Panc1 (cell line): ENCODE results near the gene CCDC124. TPM values are rescaled to one million over a fixed set of nuclear protein-coding genes. Genes with fewer than 3 reads are reported as not detected.

Experiments
- ATAC-seq: fragments of 200-7000 bp; cut with Tn5 transposase; 2 replicates; pipeline ENCODE4 v1.9.1; 2020; ENCODE audit warnings: mild to moderate bottlenecking, moderate library complexity
- BruUV-seq: library from RNA; stranded (reverse); fragments of 400-500 nt; replicated peaks from 2 replicates; lab custom pipeline; 2021; lab: Mats Ljungman, UMichigan
- CTCF ChIA-PET: fragments of 300-600 bp; sonication (Branson Sonifier 250); formaldehyde crosslinking; loops from one replicate; lab custom pipeline; 2022; ENCODE audit warnings: antibody characterized with exemption; lab: Charles Lee
- POLR2A ChIA-PET: fragments of 300-600 bp; sonication (Branson Sonifier 250); formaldehyde crosslinking; loops from one replicate; lab custom pipeline; 2022; ENCODE audit warnings: antibody characterized with exemption; lab: Charles Lee
- DNase-seq: peaks from one replicate; pipeline ENCODE4 v3.0.0-alpha.2; 2010; ENCODE audit warnings: low read depth, low spot score
- H3K27ac ChIP-seq: 2 replicates; pipeline ENCODE4 v1.5.1; 2011; ENCODE audit warnings: mild to moderate bottlenecking, low read length, inconsistent platforms
- H3K27me3 ChIP-seq: fragments of 200-500 bp; sonication (Bioruptor generic); 2 replicates; pipeline ENCODE4 v1.6.0; 2014; ENCODE audit warnings: low read length, inconsistent platforms; ENCODE audit not compliant: control insufficient read depth, insufficient read depth
- H3K36me3 ChIP-seq: fragments of 200-500 bp; sonication (Bioruptor generic); 2 replicates; pipeline ENCODE4 v1.5.1; 2014; ENCODE audit warnings: inconsistent platforms, mild to moderate bottlenecking, low read length, moderate library complexity; ENCODE audit not compliant: control insufficient read depth, insufficient read depth
- H3K4me1 ChIP-seq: 2 replicates; pipeline ENCODE4 v1.5.1; 2011; ENCODE audit warnings: inconsistent platforms, mild to moderate bottlenecking, low read length, moderate library complexity; ENCODE audit not compliant: control insufficient read depth, insufficient read depth
- H3K4me3 ChIP-seq, 2 experiments: 2 replicates each; pipeline ENCODE4 v1.5.1; 2011 to 2012; ENCODE audit warnings: low read depth in 2 of 2, low read length in 2 of 2, mild to moderate bottlenecking in 2 of 2, inconsistent platforms in 1 of 2, moderate library complexity in 1 of 2
- H3K9me3 ChIP-seq: fragments of 200-500 bp; sonication (Bioruptor generic); 2 replicates; pipeline ENCODE4 v1.5.1; 2014; ENCODE audit warnings: low read depth, mild to moderate bottlenecking, inconsistent platforms, low read length, moderate library complexity; ENCODE audit not compliant: control insufficient read depth, insufficient read depth
- POLR2AphosphoS5 ChIP-seq: IDR thresholded peaks from 2 replicates; pipeline ENCODE4 v1.6.1; 2012; ENCODE audit warnings: mild to moderate bottlenecking, low read depth, low read length, moderate library complexity
- SIN3A ChIP-seq: IDR thresholded peaks from 2 replicates; pipeline ENCODE4 v1.6.1; 2012; ENCODE audit warnings: low read depth, mild to moderate bottlenecking, low read length, moderate library complexity, borderline replicate concordance; ENCODE audit not compliant: insufficient read depth
- TCF7L2 ChIP-seq: IDR thresholded peaks from 2 replicates; pipeline ENCODE4 v1.6.1; 2011; ENCODE audit warnings: mild to moderate bottlenecking, low read depth, low read length, inconsistent platforms
- in situ Hi-C: cut with HindIII; loops from 2 replicates; pipeline ENCODE4 v1.10.0; 2016; ENCODE audit warnings: low sequenced_read_pairs, low pct_unique_long_range_greater_than_20kb
- intact Hi-C: fragments of 100-400 bp; cut with micrococcal nuclease; formaldehyde crosslinking; loops from one replicate; pipeline ENCODE4 v1.10.0; 2022; ENCODE audit not compliant: unreplicated experiment
- total RNA-seq: library from RNA; stranded (reverse); gene quantifications from one replicate; pipeline ENCODE4 v1.2.1, GENCODE V29; 2021; ENCODE audit not compliant: unreplicated experiment
- TF ChIP-seq, protein P1 (sequence below), 2 experiments: IDR thresholded peaks; 2 replicates each; pipeline ENCODE4 v1.6.1; 2011 to 2012; ENCODE audit warnings: low read depth in 2 of 2, control low read depth in 1 of 2, low read length in 1 of 2, mild to moderate bottlenecking in 1 of 2, moderate library complexity in 1 of 2; ENCODE audit not compliant: insufficient read depth in 1 of 2
- TF ChIP-seq, protein P2 (sequence below): fragments of 450-650 bp; IDR thresholded peaks from 2 replicates; pipeline ENCODE4 v1.5.1; 2017; ENCODE audit warnings: mild to moderate bottlenecking

Gene CCDC124
- total RNA-seq, 1 experiment from 2014 or later: 110 TPM

DNA sequence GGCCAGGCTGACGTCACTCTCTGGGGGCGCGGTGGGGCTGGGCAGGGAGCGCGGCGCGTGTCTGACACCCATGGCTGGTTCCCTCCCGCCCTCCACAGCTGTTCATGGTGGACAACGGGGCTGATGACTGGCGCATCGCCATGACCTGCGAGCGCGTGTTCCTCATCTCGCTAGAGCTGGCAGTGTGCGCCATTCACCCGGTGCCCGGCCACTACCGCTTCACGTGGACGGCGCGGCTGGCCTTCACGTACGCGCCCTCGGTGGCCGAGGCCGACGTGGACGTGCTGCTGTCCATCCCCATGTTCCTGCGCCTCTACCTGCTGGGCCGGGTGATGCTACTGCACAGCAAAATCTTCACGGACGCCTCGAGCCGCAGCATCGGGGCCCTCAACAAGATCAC, 48.8 kb downstream of the CCDC124 start:
- TF ChIP-seq, protein P1, sequence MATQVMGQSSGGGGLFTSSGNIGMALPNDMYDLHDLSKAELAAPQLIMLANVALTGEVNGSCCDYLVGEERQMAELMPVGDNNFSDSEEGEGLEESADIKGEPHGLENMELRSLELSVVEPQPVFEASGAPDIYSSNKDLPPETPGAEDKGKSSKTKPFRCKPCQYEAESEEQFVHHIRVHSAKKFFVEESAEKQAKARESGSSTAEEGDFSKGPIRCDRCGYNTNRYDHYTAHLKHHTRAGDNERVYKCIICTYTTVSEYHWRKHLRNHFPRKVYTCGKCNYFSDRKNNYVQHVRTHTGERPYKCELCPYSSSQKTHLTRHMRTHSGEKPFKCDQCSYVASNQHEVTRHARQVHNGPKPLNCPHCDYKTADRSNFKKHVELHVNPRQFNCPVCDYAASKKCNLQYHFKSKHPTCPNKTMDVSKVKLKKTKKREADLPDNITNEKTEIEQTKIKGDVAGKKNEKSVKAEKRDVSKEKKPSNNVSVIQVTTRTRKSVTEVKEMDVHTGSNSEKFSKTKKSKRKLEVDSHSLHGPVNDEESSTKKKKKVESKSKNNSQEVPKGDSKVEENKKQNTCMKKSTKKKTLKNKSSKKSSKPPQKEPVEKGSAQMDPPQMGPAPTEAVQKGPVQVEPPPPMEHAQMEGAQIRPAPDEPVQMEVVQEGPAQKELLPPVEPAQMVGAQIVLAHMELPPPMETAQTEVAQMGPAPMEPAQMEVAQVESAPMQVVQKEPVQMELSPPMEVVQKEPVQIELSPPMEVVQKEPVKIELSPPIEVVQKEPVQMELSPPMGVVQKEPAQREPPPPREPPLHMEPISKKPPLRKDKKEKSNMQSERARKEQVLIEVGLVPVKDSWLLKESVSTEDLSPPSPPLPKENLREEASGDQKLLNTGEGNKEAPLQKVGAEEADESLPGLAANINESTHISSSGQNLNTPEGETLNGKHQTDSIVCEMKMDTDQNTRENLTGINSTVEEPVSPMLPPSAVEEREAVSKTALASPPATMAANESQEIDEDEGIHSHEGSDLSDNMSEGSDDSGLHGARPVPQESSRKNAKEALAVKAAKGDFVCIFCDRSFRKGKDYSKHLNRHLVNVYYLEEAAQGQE (IDR thresholded peaks at IDR 0.05; ENCODE audit: insufficient read depth in 1 of 2, low read depth in 2 of 2, low read length in 1 of 2): no peak
- no peak overlapping the region for H3K27ac ChIP-seq
- intact Hi-C loops (no loop called here), in situ Hi-C loops (no loop called here)
- BruUV-seq: no TSS peak
- POLR2A ChIA-PET: no interaction called here
- H3K27me3 ChIP-seq: no peaks in the 10 kb centered on the region
- no peaks in the 10 kb centered on the region for H3K9me3 ChIP-seq
- H3K4me1 ChIP-seq: no peaks in the 10 kb centered on the region
- no peaks in the 10 kb centered on the region for H3K36me3 ChIP-seq
- no peak for DNase-seq
- CTCF ChIA-PET: no interaction called here
- no peak for ATAC-seq
- no peak overlapping the region for H3K4me3 ChIP-seq

DNA sequence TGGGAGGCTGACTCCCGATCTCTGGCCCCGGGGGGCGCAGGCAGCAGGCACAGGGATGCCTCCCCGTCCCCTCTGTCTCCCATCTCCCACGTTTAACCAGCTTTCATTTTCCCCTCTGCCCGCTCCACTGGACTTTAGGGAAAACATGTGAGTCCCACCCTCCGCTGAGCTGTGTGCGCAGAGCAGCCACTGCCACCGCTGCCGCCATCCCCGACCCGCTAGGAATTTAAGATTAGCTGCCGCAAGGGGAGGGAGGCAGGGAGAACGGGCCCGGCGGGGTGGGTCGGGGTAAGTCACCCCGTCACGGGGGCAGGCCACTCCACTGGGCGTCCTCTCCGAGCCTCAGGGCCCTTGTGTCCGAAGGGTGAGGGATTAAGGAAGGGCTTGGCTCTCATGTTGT, 49.6 kb downstream of the CCDC124 start:
- in situ Hi-C loops (no loop called here), intact Hi-C loops (no loop called here)
- Histone ChIP-seq H3K27ac (no peak overlapping the region), H3K4me1 (no peaks in the 10 kb centered on the region), H3K4me3 (no peak overlapping the region), H3K9me3 (no peaks in the 10 kb centered on the region), H3K27me3 (no peaks in the 10 kb centered on the region), H3K36me3 (no peaks in the 10 kb centered on the region)
- ATAC-seq: no peak
- no peak for DNase-seq
- ChIA-PET POLR2A (no interaction called here), CTCF (interaction anchor here (0.7 kb wide), 1 partner anchor 18 kb away, joined by 4 read pairs; no protein-coding TSS in a partner anchor)
- BruUV-seq: no TSS peak
- TF ChIP-seq, protein P2, sequence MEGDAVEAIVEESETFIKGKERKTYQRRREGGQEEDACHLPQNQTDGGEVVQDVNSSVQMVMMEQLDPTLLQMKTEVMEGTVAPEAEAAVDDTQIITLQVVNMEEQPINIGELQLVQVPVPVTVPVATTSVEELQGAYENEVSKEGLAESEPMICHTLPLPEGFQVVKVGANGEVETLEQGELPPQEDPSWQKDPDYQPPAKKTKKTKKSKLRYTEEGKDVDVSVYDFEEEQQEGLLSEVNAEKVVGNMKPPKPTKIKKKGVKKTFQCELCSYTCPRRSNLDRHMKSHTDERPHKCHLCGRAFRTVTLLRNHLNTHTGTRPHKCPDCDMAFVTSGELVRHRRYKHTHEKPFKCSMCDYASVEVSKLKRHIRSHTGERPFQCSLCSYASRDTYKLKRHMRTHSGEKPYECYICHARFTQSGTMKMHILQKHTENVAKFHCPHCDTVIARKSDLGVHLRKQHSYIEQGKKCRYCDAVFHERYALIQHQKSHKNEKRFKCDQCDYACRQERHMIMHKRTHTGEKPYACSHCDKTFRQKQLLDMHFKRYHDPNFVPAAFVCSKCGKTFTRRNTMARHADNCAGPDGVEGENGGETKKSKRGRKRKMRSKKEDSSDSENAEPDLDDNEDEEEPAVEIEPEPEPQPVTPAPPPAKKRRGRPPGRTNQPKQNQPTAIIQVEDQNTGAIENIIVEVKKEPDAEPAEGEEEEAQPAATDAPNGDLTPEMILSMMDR: no peak
- TF ChIP-seq, protein P1 (IDR thresholded peaks at IDR 0.05; ENCODE audit: insufficient read depth in 1 of 2, low read depth in 2 of 2, low read length in 1 of 2): no peak
- TF ChIP-seq TCF7L2: no peak
- TF ChIP-seq SIN3A: no peak
- TF ChIP-seq POLR2AphosphoS5: no peak
